T-helper 9 cell (primary cell): Measurements from ENCODE around the gene AKNAD1.

Experiments used
- DNase-seq: peaks from one replicate; pipeline ENCODE4 v3.0.0-alpha.2; 2020

The AKNAD1 gene

GRCh38 chr1:108862698-108863477, 6.0 kb upstream of the AKNAD1 start:
- DNase-seq, result no peak

GRCh38 chr1:108862017-108862610, 5.2 kb upstream of the AKNAD1 start:
- DNase-seq, result no peak

DNA sequence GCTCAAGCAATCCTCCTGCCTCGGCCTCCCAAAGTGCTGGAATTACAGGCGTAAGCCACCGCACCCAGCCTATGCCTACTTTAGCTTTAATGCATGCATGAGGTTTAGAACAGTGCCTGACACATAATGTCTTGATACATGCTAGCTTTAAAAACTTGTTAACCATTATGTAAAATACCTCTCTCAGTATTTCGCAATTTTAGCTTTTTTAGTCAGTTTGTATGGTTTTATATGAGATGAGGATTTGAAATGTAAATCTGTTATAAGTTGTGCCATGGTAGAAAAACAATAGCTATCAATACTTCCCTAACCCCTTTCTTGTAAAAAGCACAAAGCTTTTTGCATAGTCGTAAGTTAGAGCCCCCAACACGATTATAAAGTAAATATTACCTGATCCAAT, 4.7 kb upstream of the AKNAD1 start:
- no peak for DNase-seq

- DNase-seq, result no peak
These were observed 3.5 kb upstream of the AKNAD1 start for GRCh38 chr1:108860190-108860907.

DNA sequence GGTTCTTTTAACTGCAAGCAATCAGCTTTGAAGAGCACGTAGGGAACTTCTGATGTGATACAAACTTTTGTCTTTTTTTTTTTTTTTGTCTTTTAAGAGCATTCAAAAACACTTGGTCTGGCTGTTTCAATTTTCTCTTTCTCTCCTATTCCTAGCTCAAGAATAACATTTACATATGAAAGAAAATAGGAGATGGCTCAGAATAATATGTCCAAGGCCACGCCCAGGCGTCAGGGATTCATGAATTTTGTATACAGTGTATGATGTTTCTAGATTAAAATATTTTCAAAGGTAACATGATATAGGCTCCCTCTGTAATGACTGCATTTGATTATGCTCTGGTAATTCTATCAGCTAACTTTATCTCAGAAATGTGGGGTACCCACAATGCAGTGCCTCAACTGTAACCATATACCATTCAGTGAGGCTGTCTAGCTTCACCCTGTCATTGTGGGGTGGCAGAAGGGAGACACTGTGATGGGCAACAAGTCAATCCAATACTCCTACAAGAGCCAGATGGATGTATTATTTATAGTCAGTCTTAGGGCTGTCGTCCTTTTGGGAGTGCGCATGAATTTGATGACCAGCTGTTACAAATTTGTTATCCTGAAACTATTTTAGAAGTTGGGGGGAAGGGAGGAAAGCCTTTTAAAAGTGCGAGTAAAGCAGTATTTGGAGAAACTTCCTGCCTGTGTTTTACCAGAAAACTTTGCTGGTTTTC, 1.5 kb upstream of the AKNAD1 start:
- DNase-seq, result no peak

DNA sequence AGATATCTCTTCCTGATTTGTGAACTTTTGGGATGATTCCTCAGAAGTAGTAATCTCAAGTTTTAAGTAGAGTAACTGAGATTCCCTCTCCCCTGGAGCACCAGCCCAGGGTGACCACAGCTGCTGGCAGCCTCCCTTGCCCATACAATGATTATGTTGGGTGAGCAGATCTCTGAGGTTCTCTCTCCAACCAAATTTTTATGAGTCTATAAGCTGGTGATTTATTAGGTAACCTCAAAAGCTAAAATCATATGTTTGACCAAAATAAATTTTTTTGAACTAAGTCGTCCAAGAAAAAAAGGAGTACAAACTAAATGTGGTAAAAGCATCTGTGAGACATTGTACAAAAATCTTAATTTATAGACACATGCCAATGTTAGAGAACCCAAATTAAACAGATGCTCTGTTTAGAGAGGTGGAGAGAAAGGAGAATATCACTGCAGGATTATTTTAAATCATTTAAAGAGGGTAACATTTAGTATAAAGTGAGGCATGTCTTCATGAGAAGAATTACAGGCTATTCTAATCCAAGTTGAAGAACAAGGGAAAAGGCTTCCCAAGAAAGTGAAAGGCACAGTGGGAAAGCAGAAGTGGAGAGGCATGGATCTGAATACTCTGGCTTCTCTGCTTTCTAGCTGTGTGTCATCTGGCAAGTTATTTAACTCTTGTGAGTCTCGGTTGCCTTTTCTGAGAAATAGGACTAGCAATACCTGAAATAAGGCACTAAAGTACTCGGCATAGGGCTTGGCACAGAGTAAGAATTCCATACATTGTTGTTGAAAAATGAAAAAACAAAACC, 2.5 kb downstream of the AKNAD1 start:
- DNase-seq, result no peak

- no peak for DNase-seq
These were observed 4.5 kb downstream of the AKNAD1 start for GRCh38 chr1:108852221-108852975.

GRCh38 chr1:108851567-108851966, 5.3 kb downstream of the AKNAD1 start:
- no peak for DNase-seq

DNA sequence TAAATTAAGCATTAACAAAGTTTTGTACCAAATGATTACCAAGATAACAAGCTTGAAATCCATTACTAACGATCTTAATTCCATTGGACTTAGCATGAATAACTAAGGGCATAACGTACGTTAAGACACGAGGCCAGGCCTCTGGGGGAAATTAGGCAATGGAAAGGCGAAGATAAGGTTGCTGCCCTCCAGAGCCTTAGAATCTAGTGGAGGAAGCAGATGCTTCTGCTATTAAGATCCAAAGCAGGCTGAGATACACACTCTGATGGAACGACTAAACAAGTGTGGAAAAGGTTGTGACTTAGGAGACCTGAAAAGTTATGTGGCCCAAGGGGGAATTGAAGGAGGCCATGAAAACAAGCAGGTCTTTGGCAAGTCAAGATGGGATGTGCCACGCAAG, 6.0 kb downstream of the AKNAD1 start:
- DNase-seq, result no peak

DNA sequence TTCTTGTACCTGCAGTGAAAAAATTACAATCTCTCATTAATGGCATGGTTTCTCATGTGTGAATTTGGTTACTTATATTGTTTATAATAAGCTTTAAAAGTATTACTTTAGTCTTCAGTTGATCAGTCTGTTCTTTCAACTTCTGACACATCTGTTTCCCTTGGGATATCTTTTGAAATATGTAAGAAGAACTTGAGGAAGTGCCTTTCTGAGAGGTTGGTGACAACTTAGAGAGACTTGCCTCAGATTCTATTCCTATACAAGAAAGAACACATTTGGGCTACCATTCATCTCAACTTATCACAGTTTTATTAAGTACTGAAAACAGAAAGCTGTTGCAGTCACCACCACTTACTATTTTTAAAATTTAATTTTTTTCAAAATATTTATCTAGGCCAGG, 8.1 kb downstream of the AKNAD1 start:
- DNase-seq, result no peak

- DNase-seq, result no peak
These were observed 9.4 kb downstream of the AKNAD1 start for GRCh38 chr1:108847494-108847893.

DNA sequence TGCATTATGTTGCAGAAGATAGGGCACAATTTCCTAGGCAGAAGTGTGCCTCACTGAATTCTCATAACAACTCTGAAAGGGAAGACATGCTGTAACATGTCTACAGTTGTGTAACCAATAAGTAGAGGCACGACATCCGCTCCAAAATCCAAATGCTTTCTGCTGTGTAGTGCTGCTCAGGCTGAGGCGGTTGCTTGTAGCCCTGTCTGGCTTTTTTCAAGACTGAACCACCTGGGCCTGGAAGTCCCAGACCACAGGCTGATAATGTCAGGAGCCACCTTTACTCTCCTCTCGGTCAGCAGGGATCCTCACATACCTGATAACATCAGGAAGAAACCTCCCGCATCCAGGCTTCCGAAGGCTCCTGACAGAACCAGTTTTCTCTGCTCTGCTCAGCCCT, 10.9 kb downstream of the AKNAD1 start:
- DNase-seq, result no peak

DNA sequence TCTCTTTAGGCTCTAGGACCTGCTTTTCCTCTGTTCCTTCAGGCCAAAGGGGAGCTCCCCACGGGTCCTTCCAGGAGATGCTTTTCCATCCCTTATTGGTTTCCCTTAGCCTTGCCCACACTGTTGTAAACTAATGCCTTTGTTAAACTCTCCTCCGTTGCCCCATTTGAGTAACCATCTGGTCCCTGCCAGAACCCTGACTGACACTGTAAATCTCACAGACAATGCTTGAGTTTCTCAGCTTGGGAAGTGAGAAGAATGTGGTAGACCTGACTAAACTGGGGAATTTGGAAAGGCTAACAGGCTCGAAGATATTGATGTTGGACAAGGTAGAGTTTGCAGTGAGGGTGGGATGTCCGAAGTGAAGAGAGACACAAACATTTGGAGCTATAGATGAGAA, 11.4 kb downstream of the AKNAD1 start:
- no peak for DNase-seq

DNA sequence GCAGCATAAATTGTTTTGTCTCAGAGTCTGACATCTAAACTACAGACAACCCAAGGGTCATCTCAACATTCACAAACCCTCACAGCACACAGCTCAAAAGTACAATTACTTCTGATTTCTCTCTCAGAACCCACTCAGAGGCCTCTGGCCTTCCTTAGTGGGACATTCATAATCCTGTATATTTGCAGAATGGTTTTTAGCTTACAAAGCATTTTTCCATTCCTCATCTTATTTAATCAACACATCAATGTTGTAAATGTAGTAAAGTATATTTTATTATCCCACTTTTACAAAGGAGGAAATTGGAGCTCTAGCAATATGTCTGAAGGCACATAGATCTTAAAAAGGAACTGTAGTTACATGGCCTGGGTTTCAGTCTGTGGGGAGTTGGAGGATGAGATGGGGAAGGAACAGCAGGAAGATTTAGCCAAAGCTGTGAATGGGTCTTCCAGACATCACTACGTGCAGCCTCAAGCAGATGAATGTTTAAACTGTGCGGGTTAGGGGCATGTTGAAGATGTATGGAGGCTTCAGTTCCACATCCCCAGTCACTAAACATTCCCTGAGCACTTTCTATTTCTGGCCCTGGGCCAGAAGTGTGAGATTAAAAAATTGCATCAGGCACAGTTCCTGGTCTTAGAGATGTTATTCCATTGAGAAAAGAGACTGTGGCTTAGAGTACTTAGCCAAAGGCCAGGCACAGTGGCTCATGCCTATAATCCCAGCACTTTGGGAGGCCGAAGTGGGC, 13.3 kb downstream of the AKNAD1 start:
- no peak for DNase-seq

- DNase-seq, result no peak
These were observed 14.2 kb downstream of the AKNAD1 start for GRCh38 chr1:108842525-108843181.

GRCh38 chr1:108841703-108842102, 15.2 kb downstream of the AKNAD1 start:
- DNase-seq, result no peak

- DNase-seq, result no peak
These were observed 24.0 kb downstream of the AKNAD1 start for GRCh38 chr1:108832929-108833328.

GRCh38 chr1:108831225-108831624, 25.7 kb downstream of the AKNAD1 start:
- no peak for DNase-seq

GRCh38 chr1:108830119-108831008, 26.5 kb downstream of the AKNAD1 start:
- no peak for DNase-seq
